Measurements from ENCODE around the gene WDR7.

WDR7 gene

GRCh38 chr18:57004366-57005121 lies 353.4 kb downstream of the WDR7 start:
- Histone ChIP-seq H3K9me3 (ENCODE audit: control insufficient read depth in 1 of 2, low read length in 2 of 2) (no peaks in the 10 kb centered on the region), H3K4me1 (ENCODE audit: control insufficient read depth in 1 of 2, insufficient read depth in 2 of 2, low read length in 2 of 2) (peaks cover 7 to 26% of the 10 kb centered on the region in 2 donors), H3K4me3 (ENCODE audit: low read depth in 1 of 2, low read length in 2 of 2) (no peak overlapping the region), H3K9ac (ENCODE audit: low read depth in 1 of 2, low read length in 2 of 2) (no peak overlapping the region), H3K27ac (ENCODE audit: low read depth, low read length) (peak overlapping the region; percentile 15), H3K36me3 (ENCODE audit: control insufficient read depth in 1 of 2, insufficient read depth in 2 of 2, low read length in 2 of 2) (no peaks in the 10 kb centered on the region), H3K27me3 (ENCODE audit: control insufficient read depth in 1 of 2, insufficient read depth in 2 of 2, low read length in 2 of 2) (no peaks in the 10 kb centered on the region)

- no peaks in the 10 kb centered on the region for H3K27me3 ChIP-seq (ENCODE audit: control insufficient read depth in 1 of 2, insufficient read depth in 2 of 2, low read length in 2 of 2)
- H3K36me3 ChIP-seq (ENCODE audit: control insufficient read depth in 1 of 2, insufficient read depth in 2 of 2, low read length in 2 of 2) = no peaks in the 10 kb centered on the region
- no peak overlapping the region for H3K4me3 ChIP-seq (ENCODE audit: low read depth in 1 of 2, low read length in 2 of 2)
- H3K9me3 ChIP-seq (ENCODE audit: control insufficient read depth in 1 of 2, low read length in 2 of 2) = no peaks in the 10 kb centered on the region
- peaks cover 7 to 24% of the 10 kb centered on the region in 2 donors for H3K4me1 ChIP-seq (ENCODE audit: control insufficient read depth in 1 of 2, insufficient read depth in 2 of 2, low read length in 2 of 2)
- no peak overlapping the region for H3K9ac ChIP-seq (ENCODE audit: low read depth in 1 of 2, low read length in 2 of 2)
- no peak overlapping the region for H3K27ac ChIP-seq (ENCODE audit: low read depth, low read length)
Observed at GRCh38 chr18:57008001-57008686, 357.0 kb downstream of the WDR7 start.

- Histone ChIP-seq H3K36me3 (ENCODE audit: control insufficient read depth in 1 of 2, insufficient read depth in 2 of 2, low read length in 2 of 2) (no peaks in the 10 kb centered on the region), H3K27me3 (ENCODE audit: control insufficient read depth in 1 of 2, insufficient read depth in 2 of 2, low read length in 2 of 2) (no peaks in the 10 kb centered on the region), H3K4me1 (ENCODE audit: control insufficient read depth in 1 of 2, insufficient read depth in 2 of 2, low read length in 2 of 2) (peaks cover 0 to 10% of the 10 kb centered on the region in 2 donors), H3K4me3 (ENCODE audit: low read depth in 1 of 2, low read length in 2 of 2) (no peak overlapping the region), H3K9me3 (ENCODE audit: control insufficient read depth in 1 of 2, low read length in 2 of 2) (no peaks in the 10 kb centered on the region), H3K27ac (ENCODE audit: low read depth, low read length) (no peak overlapping the region), H3K9ac (ENCODE audit: low read depth in 1 of 2, low read length in 2 of 2) (no peak overlapping the region)
Observed at GRCh38 chr18:57009844-57010243, 358.7 kb downstream of the WDR7 start.

- Histone ChIP-seq H3K27me3 (ENCODE audit: control insufficient read depth in 1 of 2, insufficient read depth in 2 of 2, low read length in 2 of 2) (no peaks in the 10 kb centered on the region), H3K36me3 (ENCODE audit: control insufficient read depth in 1 of 2, insufficient read depth in 2 of 2, low read length in 2 of 2) (no peaks in the 10 kb centered on the region), H3K9me3 (ENCODE audit: control insufficient read depth in 1 of 2, low read length in 2 of 2) (no peaks in the 10 kb centered on the region), H3K27ac (ENCODE audit: low read depth, low read length) (no peak overlapping the region), H3K4me3 (ENCODE audit: low read depth in 1 of 2, low read length in 2 of 2) (no peak overlapping the region), H3K4me1 (ENCODE audit: control insufficient read depth in 1 of 2, insufficient read depth in 2 of 2, low read length in 2 of 2) (peaks cover 4 to 8% of the 10 kb centered on the region in 2 donors), H3K9ac (ENCODE audit: low read depth in 1 of 2, low read length in 2 of 2) (no peak overlapping the region)
Observed at GRCh38 chr18:57014772-57015413, 363.7 kb downstream of the WDR7 start.

GRCh38 chr18:57015451-57015850 lies 364.3 kb downstream of the WDR7 start:
- Histone ChIP-seq H3K36me3 (ENCODE audit: control insufficient read depth in 1 of 2, insufficient read depth in 2 of 2, low read length in 2 of 2) (no peaks in the 10 kb centered on the region), H3K4me1 (ENCODE audit: control insufficient read depth in 1 of 2, insufficient read depth in 2 of 2, low read length in 2 of 2) (peaks cover 4 to 8% of the 10 kb centered on the region in 2 donors), H3K27ac (ENCODE audit: low read depth, low read length) (no peak overlapping the region), H3K27me3 (ENCODE audit: control insufficient read depth in 1 of 2, insufficient read depth in 2 of 2, low read length in 2 of 2) (no peaks in the 10 kb centered on the region), H3K9me3 (ENCODE audit: control insufficient read depth in 1 of 2, low read length in 2 of 2) (no peaks in the 10 kb centered on the region), H3K9ac (ENCODE audit: low read depth in 1 of 2, low read length in 2 of 2) (no peak overlapping the region), H3K4me3 (ENCODE audit: low read depth in 1 of 2, low read length in 2 of 2) (no peak overlapping the region)

- H3K27me3 ChIP-seq (ENCODE audit: control insufficient read depth in 1 of 2, insufficient read depth in 2 of 2, low read length in 2 of 2) = no peaks in the 10 kb centered on the region
- no peaks in the 10 kb centered on the region for H3K9me3 ChIP-seq (ENCODE audit: control insufficient read depth in 1 of 2, low read length in 2 of 2)
- peaks cover 0 to 4% of the 10 kb centered on the region in 2 donors for H3K36me3 ChIP-seq (ENCODE audit: control insufficient read depth in 1 of 2, insufficient read depth in 2 of 2, low read length in 2 of 2)
- peaks cover 4 to 8% of the 10 kb centered on the region in 2 donors for H3K4me1 ChIP-seq (ENCODE audit: control insufficient read depth in 1 of 2, insufficient read depth in 2 of 2, low read length in 2 of 2)
- no peak overlapping the region for H3K9ac ChIP-seq (ENCODE audit: low read depth in 1 of 2, low read length in 2 of 2)
- no peak overlapping the region for H3K27ac ChIP-seq (ENCODE audit: low read depth, low read length)
- no peak overlapping the region for H3K4me3 ChIP-seq (ENCODE audit: low read depth in 1 of 2, low read length in 2 of 2)
Observed at GRCh38 chr18:57018845-57019244, 367.7 kb downstream of the WDR7 start.

- Histone ChIP-seq H3K9me3 (ENCODE audit: control insufficient read depth in 1 of 2, low read length in 2 of 2) (no peaks in the 10 kb centered on the region), H3K36me3 (ENCODE audit: control insufficient read depth in 1 of 2, insufficient read depth in 2 of 2, low read length in 2 of 2) (peaks cover 6 to 15% of the 10 kb centered on the region in 2 donors), H3K4me3 (ENCODE audit: low read depth in 1 of 2, low read length in 2 of 2) (no peak overlapping the region), H3K27ac (ENCODE audit: low read depth, low read length) (no peak overlapping the region), H3K4me1 (ENCODE audit: control insufficient read depth in 1 of 2, insufficient read depth in 2 of 2, low read length in 2 of 2) (peaks cover 0 to 4% of the 10 kb centered on the region in 2 donors), H3K27me3 (ENCODE audit: control insufficient read depth in 1 of 2, insufficient read depth in 2 of 2, low read length in 2 of 2) (no peaks in the 10 kb centered on the region), H3K9ac (ENCODE audit: low read depth in 1 of 2, low read length in 2 of 2) (no peak overlapping the region)
Observed at GRCh38 chr18:57022716-57023115, 371.6 kb downstream of the WDR7 start.

- H3K36me3 ChIP-seq (ENCODE audit: control insufficient read depth in 1 of 2, insufficient read depth in 2 of 2, low read length in 2 of 2) = peaks cover 6 to 15% of the 10 kb centered on the region in 2 donors
- H3K27ac ChIP-seq (ENCODE audit: low read depth, low read length) = no peak overlapping the region
- peaks cover 0 to 4% of the 10 kb centered on the region in 2 donors for H3K4me1 ChIP-seq (ENCODE audit: control insufficient read depth in 1 of 2, insufficient read depth in 2 of 2, low read length in 2 of 2)
- no peak overlapping the region for H3K4me3 ChIP-seq (ENCODE audit: low read depth in 1 of 2, low read length in 2 of 2)
- no peaks in the 10 kb centered on the region for H3K9me3 ChIP-seq (ENCODE audit: control insufficient read depth in 1 of 2, low read length in 2 of 2)
- no peak overlapping the region for H3K9ac ChIP-seq (ENCODE audit: low read depth in 1 of 2, low read length in 2 of 2)
- no peaks in the 10 kb centered on the region for H3K27me3 ChIP-seq (ENCODE audit: control insufficient read depth in 1 of 2, insufficient read depth in 2 of 2, low read length in 2 of 2)
Observed at GRCh38 chr18:57023275-57023882, 372.2 kb downstream of the WDR7 start.

GRCh38 chr18:57025540-57025939 lies 374.4 kb downstream of the WDR7 start:
- no peak overlapping the region for H3K27ac ChIP-seq (ENCODE audit: low read depth, low read length)
- no peak overlapping the region for H3K4me3 ChIP-seq (ENCODE audit: low read depth in 1 of 2, low read length in 2 of 2)
- H3K36me3 ChIP-seq (ENCODE audit: control insufficient read depth in 1 of 2, insufficient read depth in 2 of 2, low read length in 2 of 2) = peaks cover 6 to 17% of the 10 kb centered on the region in 2 donors
- no peaks in the 10 kb centered on the region for H3K27me3 ChIP-seq (ENCODE audit: control insufficient read depth in 1 of 2, insufficient read depth in 2 of 2, low read length in 2 of 2)
- H3K9me3 ChIP-seq (ENCODE audit: control insufficient read depth in 1 of 2, low read length in 2 of 2) = no peaks in the 10 kb centered on the region
- H3K4me1 ChIP-seq (ENCODE audit: control insufficient read depth in 1 of 2, insufficient read depth in 2 of 2, low read length in 2 of 2) = peaks cover 0 to 4% of the 10 kb centered on the region in 2 donors
- H3K9ac ChIP-seq (ENCODE audit: low read depth in 1 of 2, low read length in 2 of 2) = no peak overlapping the region

- no peak overlapping the region for H3K27ac ChIP-seq (ENCODE audit: low read depth, low read length)
- no peak overlapping the region for H3K9ac ChIP-seq (ENCODE audit: low read depth in 1 of 2, low read length in 2 of 2)
- H3K4me1 ChIP-seq (ENCODE audit: control insufficient read depth in 1 of 2, insufficient read depth in 2 of 2, low read length in 2 of 2) = peaks cover 0 to 4% of the 10 kb centered on the region in 2 donors
- H3K36me3 ChIP-seq (ENCODE audit: control insufficient read depth in 1 of 2, insufficient read depth in 2 of 2, low read length in 2 of 2) = peaks cover 6 to 17% of the 10 kb centered on the region in 2 donors
- no peaks in the 10 kb centered on the region for H3K27me3 ChIP-seq (ENCODE audit: control insufficient read depth in 1 of 2, insufficient read depth in 2 of 2, low read length in 2 of 2)
- no peaks in the 10 kb centered on the region for H3K9me3 ChIP-seq (ENCODE audit: control insufficient read depth in 1 of 2, low read length in 2 of 2)
- H3K4me3 ChIP-seq (ENCODE audit: low read depth in 1 of 2, low read length in 2 of 2) = no peak overlapping the region
Observed at GRCh38 chr18:57026316-57026715, 375.2 kb downstream of the WDR7 start.
